ENCODE results near the gene BCAS3.
A peak's percentile ranks its signal among the peaks of the same experiment; 100 is the strongest.
"Not testable (repeated sequence)": the region's sequence is repeated elsewhere in the genome, so short reads cannot be mapped to it uniquely, and the experiment has no call there.

BCAS3 gene

GRCh38 chr17:60944751-60945150, 267.1 kb downstream of the BCAS3 start:
- no peak for DNase-seq

- no peak for DNase-seq
These were observed 269.4 kb downstream of the BCAS3 start for GRCh38 chr17:60947100-60947499.

- no peak for DNase-seq
These were observed 269.9 kb downstream of the BCAS3 start for GRCh38 chr17:60947543-60947942.

- no peak for DNase-seq
These were observed 275.1 kb downstream of the BCAS3 start for GRCh38 chr17:60952747-60953146.

GRCh38 chr17:60959011-60959410, 281.4 kb downstream of the BCAS3 start:
- no peak for DNase-seq

- no peak for DNase-seq
These were observed 282.0 kb downstream of the BCAS3 start for GRCh38 chr17:60959696-60960095.

- DNase-seq, result no peak
These were observed 282.9 kb downstream of the BCAS3 start for GRCh38 chr17:60960398-60961065.

- no peak for DNase-seq
These were observed 286.5 kb downstream of the BCAS3 start for GRCh38 chr17:60964160-60964559.

GRCh38 chr17:60968266-60968665, 290.6 kb downstream of the BCAS3 start:
- DNase-seq, result no peak

GRCh38 chr17:60969500-60970037, 291.9 kb downstream of the BCAS3 start:
- DNase-seq, result no peak

GRCh38 chr17:60970741-60971140, 293.1 kb downstream of the BCAS3 start:
- DNase-seq, result no peak

GRCh38 chr17:60971515-60972369, 294.1 kb downstream of the BCAS3 start:
- DNase-seq, result peak; percentile 47

GRCh38 chr17:60976861-60977260, 299.2 kb downstream of the BCAS3 start:
- DNase-seq, result not testable (repeated sequence)

GRCh38 chr17:60989379-60989778, 311.7 kb downstream of the BCAS3 start:
- no peak for DNase-seq

GRCh38 chr17:60989846-60990245, 312.2 kb downstream of the BCAS3 start:
- DNase-seq, result no peak

- DNase-seq, result no peak
These were observed 315.8 kb downstream of the BCAS3 start for GRCh38 chr17:60993497-60993896.

GRCh38 chr17:60995680-60996079, 318.0 kb downstream of the BCAS3 start:
- no peak for DNase-seq

- DNase-seq, result no peak
These were observed 323.3 kb downstream of the BCAS3 start for GRCh38 chr17:61000911-61001310.

GRCh38 chr17:61002316-61002736, 324.7 kb downstream of the BCAS3 start:
- no peak for DNase-seq

- DNase-seq, result no peak
These were observed 327.7 kb downstream of the BCAS3 start for GRCh38 chr17:61005358-61005757.

GRCh38 chr17:61005958-61006357, 328.3 kb downstream of the BCAS3 start:
- not testable (repeated sequence) for DNase-seq

GRCh38 chr17:61007980-61008379, 330.3 kb downstream of the BCAS3 start:
- DNase-seq, result no peak

GRCh38 chr17:61009663-61010062, 332.0 kb downstream of the BCAS3 start:
- DNase-seq, result no peak

GRCh38 chr17:61010661-61011170, 333.1 kb downstream of the BCAS3 start:
- no peak for DNase-seq

All from CD4-positive, alpha-beta T cell treated with Interleukin-17A for 4 hours (primary cell).